ENCODE data around the gene KCTD1.

GRCh38 chr18:26483633-26484032, 64.7 kb downstream of the KCTD1 start:
- TF ChIP-seq CTCF (IDR thresholded peaks at IDR 0.05) (no peak), EZH2 (IDR thresholded peaks at IDR 0.05; ENCODE audit: borderline replicate concordance, insufficient read depth, low read depth, low read length, poor library complexity, severe bottlenecking) (no peak)

Measured in B cell (primary cell).